ENCODE results near the gene ATXN7L1.

ATXN7L1 gene

DNA sequence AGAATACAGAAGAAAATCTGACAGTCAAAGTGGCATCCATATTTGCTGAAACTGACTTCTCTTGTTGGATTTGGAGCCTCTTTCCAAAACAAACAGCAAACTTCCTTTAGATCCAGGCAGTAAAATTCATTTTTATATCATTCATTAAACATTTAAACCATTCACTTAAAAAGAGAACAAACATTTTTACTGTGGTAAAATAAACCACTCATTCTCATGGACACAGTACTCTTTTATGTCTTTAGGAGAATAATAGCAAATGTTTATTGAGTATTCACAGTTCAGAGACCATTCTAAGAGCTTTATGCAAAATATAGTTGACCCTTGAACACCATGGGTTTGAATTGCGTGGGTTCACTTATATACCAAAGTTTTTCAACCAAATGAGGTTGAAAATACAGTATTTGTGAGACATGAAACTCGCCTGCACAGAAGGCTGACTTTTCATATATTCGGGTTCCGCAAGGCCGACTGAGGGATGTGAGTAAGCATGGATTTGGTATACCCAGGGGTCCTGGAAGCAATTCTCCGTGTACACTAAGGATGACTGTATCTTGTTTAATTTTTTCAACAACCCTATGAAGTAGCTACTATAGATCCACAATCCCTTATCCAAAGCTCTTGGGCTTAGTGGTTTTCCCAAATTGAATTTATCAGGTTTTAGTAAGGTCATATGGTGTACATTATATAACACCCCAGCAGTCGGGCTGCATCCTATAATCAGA, 49.1 kb downstream of the ATXN7L1 start:
- H3K4me1 Mint-ChIP-seq, result peaks cover 20% of the 10 kb centered on the region

GRCh38 chr7:105826143-105826542, 50.3 kb downstream of the ATXN7L1 start:
- Mint-ChIP-seq H3K4me3 (no peak overlapping the region), H3K27ac (no peak overlapping the region), H3K9me3 (peaks cover 15% of the 10 kb centered on the region), H3K27me3 (ENCODE audit: low read depth, poor library complexity) (peaks cover 28% of the 10 kb centered on the region), H3K4me1 (peaks cover 19% of the 10 kb centered on the region), H3K36me3 (ENCODE audit: low read depth) (peaks cover 12% of the 10 kb centered on the region)
- no peak for TF ChIP-seq CTCF (IDR thresholded peaks at IDR 0.05)
- no peak for DNase-seq

More for the DNA sequence above, 49.1 kb downstream of the ATXN7L1 start:
- Mint-ChIP-seq H3K36me3 (ENCODE audit: low read depth) (peaks cover 12% of the 10 kb centered on the region), H3K4me3 (no peak overlapping the region), H3K9me3 (peaks cover 15% of the 10 kb centered on the region), H3K27ac (no peak overlapping the region), H3K27me3 (ENCODE audit: low read depth, poor library complexity) (peaks cover 24% of the 10 kb centered on the region)
- DNase-seq, result no peak
- TF ChIP-seq CTCF (IDR thresholded peaks at IDR 0.05), result no peak

GRCh38 chr7:105825371-105825770, 51.0 kb downstream of the ATXN7L1 start:
- Mint-ChIP-seq H3K4me1 (peaks cover 11% of the 10 kb centered on the region), H3K9me3 (peaks cover 15% of the 10 kb centered on the region), H3K27me3 (ENCODE audit: low read depth, poor library complexity) (peaks cover 31% of the 10 kb centered on the region), H3K27ac (no peak overlapping the region), H3K4me3 (no peak overlapping the region), H3K36me3 (ENCODE audit: low read depth) (peaks cover 18% of the 10 kb centered on the region)
- DNase-seq, result no peak
- no peak for TF ChIP-seq CTCF (IDR thresholded peaks at IDR 0.05)

DNA sequence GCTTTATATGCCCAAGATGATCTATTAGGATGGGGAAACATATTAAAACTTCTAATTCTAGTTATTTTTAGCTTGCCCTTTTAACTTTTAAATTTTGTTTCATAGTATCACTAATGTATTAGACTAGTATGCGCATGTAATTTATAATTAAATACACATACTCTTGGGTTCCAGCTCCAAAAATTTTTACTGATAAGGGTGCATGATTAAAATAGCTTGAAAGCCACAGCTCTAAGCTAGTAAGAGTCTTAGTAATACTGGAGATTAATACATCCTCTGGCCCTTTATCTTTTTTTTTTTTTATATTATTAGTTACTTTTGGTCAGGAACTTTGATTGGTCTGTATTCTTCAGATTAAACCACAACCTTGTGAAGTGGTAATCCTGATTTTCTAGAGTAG, 53.6 kb downstream of the ATXN7L1 start:
- no peak for TF ChIP-seq CTCF (IDR thresholded peaks at IDR 0.05)
- H3K27me3 Mint-ChIP-seq (ENCODE audit: low read depth, poor library complexity), result peaks cover 28% of the 10 kb centered on the region
- H3K9me3 Mint-ChIP-seq, result peaks cover 15% of the 10 kb centered on the region
- H3K4me1 Mint-ChIP-seq, result no peaks in the 10 kb centered on the region
- no peak for DNase-seq
- peaks cover 32% of the 10 kb centered on the region for H3K36me3 Mint-ChIP-seq (ENCODE audit: low read depth)
- no peak overlapping the region for H3K4me3 Mint-ChIP-seq
- H3K27ac Mint-ChIP-seq, result no peak overlapping the region

- Mint-ChIP-seq H3K4me1 (peaks cover 10% of the 10 kb centered on the region), H3K36me3 (ENCODE audit: low read depth) (peaks cover 32% of the 10 kb centered on the region), H3K27ac (no peak overlapping the region), H3K27me3 (ENCODE audit: low read depth, poor library complexity) (peaks cover 27% of the 10 kb centered on the region), H3K4me3 (no peak overlapping the region), H3K9me3 (peaks cover 15% of the 10 kb centered on the region)
- no peak for DNase-seq
- TF ChIP-seq CTCF (IDR thresholded peaks at IDR 0.05), result no peak
Measured at GRCh38 chr7:105821527-105821926, 54.9 kb downstream of the ATXN7L1 start.

Data from nephron progenitor cell (in vitro differentiated cells).